Sigmoid colon (tissue), 7 donors: Measurements from ENCODE around the gene NAA25. TPM values are rescaled to one million over a fixed set of nuclear protein-coding genes. Genes with fewer than 3 reads are reported as not detected.
"Not testable (repeated sequence)": the region's sequence is repeated elsewhere in the genome, so short reads cannot be mapped to it uniquely, and the experiment has no call there.

Source experiments
- DNase-seq: peaks from one replicate; pipeline ENCODE4 v3.0.0-alpha.2; 2019
- H3K27ac ChIP-seq, 4 donors: fragments of 200-600 bp; sonication (generic); one replicate each; pipeline ENCODE4 v1.5.1; 2016 to 2019; ENCODE audit warnings: mild to moderate bottlenecking in 1 of 4
- H3K27me3 ChIP-seq, 3 donors: fragments of 200-600 bp; sonication (generic); one replicate each; pipeline ENCODE4 v1.5.1; 2019; ENCODE audit warnings: mild to moderate bottlenecking in 1 of 3
- H3K36me3 ChIP-seq, 4 donors: fragments of 200-600 bp; sonication (generic); one replicate each; pipeline ENCODE4 v1.5.1; 2016 to 2019
- H3K4me1 ChIP-seq, 4 donors: fragments of 200-600 bp; sonication (generic); one replicate each; pipeline ENCODE4 v1.5.1; 2017 to 2019
- H3K4me3 ChIP-seq, 4 donors: fragments of 200-600 bp; sonication (generic); one replicate each; pipeline ENCODE4 v1.5.1; 2017 to 2019; ENCODE audit warnings: mild to moderate bottlenecking in 2 of 4, moderate library complexity in 1 of 4
- H3K9me3 ChIP-seq, 4 donors: fragments of 200-600 bp in 3 of 4; sonication (generic) in 3 of 4; one replicate each; pipeline versions ENCODE4 v1.5.1 to v1.6.1; 2013 to 2019
- CTCF ChIP-seq, 4 experiments: fragments of 450-650 bp in 3 of 4; fragments of 200-600 bp in 1 of 4; IDR thresholded peaks; one replicate each; pipeline ENCODE4 v1.5.1; 2016 to 2019; ENCODE audit warnings: antibody characterized with exemption in 4 of 4, mild to moderate bottlenecking in 3 of 4, moderate library complexity in 2 of 4
- EP300 ChIP-seq, 4 donors: sonication (generic); formaldehyde crosslinking; IDR thresholded peaks; one replicate each; pipeline ENCODE4 v1.6.1; 2017; ENCODE audit warnings: antibody characterized with exemption in 4 of 4
- POLR2A ChIP-seq, 2 donors: fragments of 450-650 bp; IDR thresholded peaks; one replicate each; pipeline ENCODE4 v1.6.1; 2016; ENCODE audit warnings: antibody characterized with exemption in 2 of 2, mild to moderate bottlenecking in 2 of 2, moderate library complexity in 2 of 2
- POLR2AphosphoS5 ChIP-seq, 4 donors: sonication (generic); formaldehyde crosslinking; IDR thresholded peaks; one replicate each; pipeline ENCODE4 v1.6.1; 2017; ENCODE audit warnings: antibody characterized with exemption in 4 of 4
- WGBS, 2 donors: extraction: QIAGEN DNeasy Blood & Tissue Kit; methylation state at CpG; one replicate each; pipeline ENCODE4 v1.1.7; 2013; 5-methylcytosine and 5-hydroxymethylcytosine counted together
- intact Hi-C: fragments of 100-400 bp; cut with DNase I; formaldehyde crosslinking; loops from one replicate; pipeline ENCODE4 v1.15.1; 2023
- polyA plus RNA-seq, 3 donors: library from polyadenylated mRNA; stranded (reverse); fragments of 200-250 nt; gene quantifications; one replicate each; pipeline ENCODE4 v1.2.3, GENCODE V29; 2013
- total RNA-seq, 4 donors: library from RNA; depleted of rRNA; stranded (reverse); fragments of >200 nt; gene quantifications; one replicate each; pipeline ENCODE4 v1.1.0, GENCODE V29; 2016
- donor health status: healthy with polysubstance abuse.
- donor health status: Bipolar disorder and iron deficiency.
- donor health status: healthy.

The NAA25 gene
- total and polyA plus RNA-seq, 7 donors: 0.60 to 26.6 (median 21.6) TPM

- whole genome bisulfite sequencing, 2 donors: 85 to 94% methylated on average over 8 of the region's 8 CpGs
These were observed 107.8 kb downstream of the NAA25 start for GRCh38 chr12:112000820-112001219.

GRCh38 chr12:111999129-111999528 is 109.5 kb downstream of the NAA25 start:
- DNase-seq: not testable (repeated sequence)

More at GRCh38 chr12:112000820-112001219, 107.8 kb downstream of the NAA25 start:
- TF ChIP-seq CTCF (IDR thresholded peaks at IDR 0.05): no peak
- intact Hi-C loops: no loop called here
- Histone ChIP-seq H3K27ac (no peak overlapping the region), H3K27me3 (no peaks in the 10 kb centered on the region), H3K4me3 (no peak overlapping the region), H3K36me3 (peaks cover 0 to 5% (median 0%) of the 10 kb centered on the region in 4 donors), H3K9me3 (no peaks in the 10 kb centered on the region), H3K4me1 (peaks cover 0 to 3% (median under 1%) of the 10 kb centered on the region in 4 donors)
- DNase-seq: no peak

GRCh38 chr12:111998015-111998414 is 110.6 kb downstream of the NAA25 start:
- no peaks in the 10 kb centered on the region for H3K4me1 ChIP-seq
- H3K27me3 ChIP-seq: no peaks in the 10 kb centered on the region
- 91 to 93% methylated on average over 4 of the region's 4 CpGs for WGBS, 2 donors
- no peak overlapping the region for H3K27ac ChIP-seq
- TF ChIP-seq POLR2AphosphoS5 (IDR thresholded peaks at IDR 0.05) (no peak), EP300 (IDR thresholded peaks at IDR 0.05) (no peak), POLR2A (IDR thresholded peaks at IDR 0.05) (no peak), CTCF (IDR thresholded peaks at IDR 0.05) (no peak)
- peaks cover 0 to 5% (median 0%) of the 10 kb centered on the region in 4 donors for H3K36me3 ChIP-seq
- no peak for DNase-seq
- H3K9me3 ChIP-seq: no peaks in the 10 kb centered on the region
- intact Hi-C loops: no loop called here
- no peak overlapping the region for H3K4me3 ChIP-seq

More at GRCh38 chr12:111999129-111999528, 109.5 kb downstream of the NAA25 start:
- H3K36me3 ChIP-seq, H3K27ac ChIP-seq, H3K27me3 ChIP-seq, H3K9me3 ChIP-seq, H3K4me3 ChIP-seq, H3K4me1 ChIP-seq, intact Hi-C loops: not testable (repeated sequence)
- 85 to 91% methylated on average over 9 of the region's 9 CpGs for WGBS, 2 donors

GRCh38 chr12:111997300-111997699 is 111.3 kb downstream of the NAA25 start:
- no peaks in the 10 kb centered on the region for H3K9me3 ChIP-seq
- DNase-seq: no peak
- no peak overlapping the region for H3K4me3 ChIP-seq
- H3K4me1 ChIP-seq: no peaks in the 10 kb centered on the region
- WGBS, 2 donors: 92 to 96% methylated on average over 2 of the region's 2 CpGs
- H3K27ac ChIP-seq: no peak overlapping the region
- H3K27me3 ChIP-seq: no peaks in the 10 kb centered on the region
- intact Hi-C loops: no loop called here
- TF ChIP-seq EP300 (IDR thresholded peaks at IDR 0.05) (no peak), CTCF (IDR thresholded peaks at IDR 0.05) (no peak), POLR2AphosphoS5 (IDR thresholded peaks at IDR 0.05) (no peak), POLR2A (IDR thresholded peaks at IDR 0.05) (no peak)
- peaks cover 0 to 5% (median 0%) of the 10 kb centered on the region in 4 donors for H3K36me3 ChIP-seq

GRCh38 chr12:111995782-111996480 is 112.7 kb downstream of the NAA25 start:
- DNase-seq: no peak
- intact Hi-C loops: no loop called here
- 97% methylated on average over 1 of the region's 1 CpG for WGBS, 2 donors
- Histone ChIP-seq H3K9me3 (no peaks in the 10 kb centered on the region), H3K27me3 (no peaks in the 10 kb centered on the region), H3K36me3 (peaks cover 0 to 1% (median 0%) of the 10 kb centered on the region in 4 donors), H3K4me1 (no peaks in the 10 kb centered on the region), H3K27ac (no peak overlapping the region), H3K4me3 (no peak overlapping the region)
- no peak for TF ChIP-seq POLR2AphosphoS5 (IDR thresholded peaks at IDR 0.05)
- TF ChIP-seq CTCF (IDR thresholded peaks at IDR 0.05): no peak

GRCh38 chr12:111994211-111995111 is 114.1 kb downstream of the NAA25 start:
- WGBS, 2 donors: 40 to 44% methylated on average over 17 of the region's 17 CpGs
- H3K36me3 ChIP-seq, H3K9me3 ChIP-seq, intact Hi-C loops, H3K27ac ChIP-seq, H3K27me3 ChIP-seq, DNase-seq, H3K4me3 ChIP-seq, H3K4me1 ChIP-seq: not testable (repeated sequence)
